H1 (cell line): ENCODE measurements around the gene SPEN.

Experiments
- CEBPB ChIP-seq: IDR thresholded peaks from 2 replicates; pipeline ENCODE4 v1.6.1; 2012; ENCODE audit warnings: low read depth, low read length
- JUN ChIP-seq: IDR thresholded peaks from 2 replicates; pipeline ENCODE4 v1.6.1; 2011; ENCODE audit warnings: low read depth, mild to moderate bottlenecking, improper control_type of control experiment, low read length
- TF ChIP-seq, protein P1 (sequence below), 3 experiments: IDR thresholded peaks; 1 replicate in 2 of 3; 2 replicates in 1 of 3; pipeline versions ENCODE4 v1.5.1 to v1.6.1; 2011; ENCODE audit warnings: low read length in 3 of 3, mild to moderate bottlenecking in 3 of 3, inconsistent platforms in 2 of 3, low read depth in 1 of 3, moderate library complexity in 1 of 3; ENCODE audit not compliant: insufficient read depth in 1 of 3; ENCODE audit errors: control extremely low read depth in 1 of 3
- TF ChIP-seq, protein P2 (sequence below): IDR thresholded peaks from 2 replicates; pipeline ENCODE4 v1.6.1; 2012; ENCODE audit warnings: inconsistent platforms

DNA sequence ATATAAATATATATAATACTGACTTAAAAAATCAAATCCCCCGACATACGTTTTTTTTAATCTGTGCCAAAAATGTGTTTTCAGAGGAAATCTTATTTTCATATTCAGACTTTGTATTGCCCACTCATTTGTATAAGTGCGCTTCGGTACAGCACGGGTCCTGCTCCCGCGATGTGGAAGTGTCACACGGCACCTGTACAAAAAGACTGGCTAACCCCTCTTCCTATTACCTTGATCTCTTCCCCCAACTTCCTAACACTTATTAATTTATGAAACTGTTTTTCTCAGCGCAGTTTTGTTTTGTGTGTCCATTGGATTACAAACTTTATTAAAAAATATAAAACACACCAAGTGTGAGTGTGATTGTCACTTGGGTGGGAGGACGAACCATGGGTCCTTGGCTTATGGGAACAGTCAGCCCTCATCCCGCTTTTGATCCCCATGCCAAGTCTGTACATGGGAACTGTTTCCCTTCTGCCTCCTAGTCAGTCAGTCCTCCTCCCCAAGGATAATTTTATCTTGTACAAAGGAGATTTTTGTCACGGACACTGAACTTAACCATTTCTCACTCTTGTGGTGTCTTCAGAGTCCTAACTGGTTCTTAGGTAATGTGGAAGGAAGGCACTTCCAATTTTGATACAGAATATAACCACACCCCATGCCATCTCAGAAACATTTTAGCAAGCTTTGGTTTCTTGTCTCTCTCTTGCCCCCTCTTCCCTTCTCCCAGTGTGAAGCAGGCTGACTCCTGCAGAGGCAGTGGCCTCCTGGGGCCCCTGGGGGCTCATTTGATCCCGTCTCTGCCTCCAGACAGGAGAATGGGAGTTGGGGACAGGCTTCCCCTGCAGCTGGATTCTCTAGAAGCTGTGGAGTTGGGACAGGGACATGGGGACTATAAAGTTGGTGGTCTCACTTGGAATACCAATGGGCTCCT lies 92.9 kb downstream of the SPEN start:
- TF ChIP-seq, protein P1, sequence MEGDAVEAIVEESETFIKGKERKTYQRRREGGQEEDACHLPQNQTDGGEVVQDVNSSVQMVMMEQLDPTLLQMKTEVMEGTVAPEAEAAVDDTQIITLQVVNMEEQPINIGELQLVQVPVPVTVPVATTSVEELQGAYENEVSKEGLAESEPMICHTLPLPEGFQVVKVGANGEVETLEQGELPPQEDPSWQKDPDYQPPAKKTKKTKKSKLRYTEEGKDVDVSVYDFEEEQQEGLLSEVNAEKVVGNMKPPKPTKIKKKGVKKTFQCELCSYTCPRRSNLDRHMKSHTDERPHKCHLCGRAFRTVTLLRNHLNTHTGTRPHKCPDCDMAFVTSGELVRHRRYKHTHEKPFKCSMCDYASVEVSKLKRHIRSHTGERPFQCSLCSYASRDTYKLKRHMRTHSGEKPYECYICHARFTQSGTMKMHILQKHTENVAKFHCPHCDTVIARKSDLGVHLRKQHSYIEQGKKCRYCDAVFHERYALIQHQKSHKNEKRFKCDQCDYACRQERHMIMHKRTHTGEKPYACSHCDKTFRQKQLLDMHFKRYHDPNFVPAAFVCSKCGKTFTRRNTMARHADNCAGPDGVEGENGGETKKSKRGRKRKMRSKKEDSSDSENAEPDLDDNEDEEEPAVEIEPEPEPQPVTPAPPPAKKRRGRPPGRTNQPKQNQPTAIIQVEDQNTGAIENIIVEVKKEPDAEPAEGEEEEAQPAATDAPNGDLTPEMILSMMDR (IDR thresholded peaks at IDR 0.05; ENCODE audit: control extremely low read depth in 1 of 3, insufficient read depth in 1 of 3, low read depth in 1 of 3, low read length in 3 of 3): no peak
- TF ChIP-seq, protein P2, sequence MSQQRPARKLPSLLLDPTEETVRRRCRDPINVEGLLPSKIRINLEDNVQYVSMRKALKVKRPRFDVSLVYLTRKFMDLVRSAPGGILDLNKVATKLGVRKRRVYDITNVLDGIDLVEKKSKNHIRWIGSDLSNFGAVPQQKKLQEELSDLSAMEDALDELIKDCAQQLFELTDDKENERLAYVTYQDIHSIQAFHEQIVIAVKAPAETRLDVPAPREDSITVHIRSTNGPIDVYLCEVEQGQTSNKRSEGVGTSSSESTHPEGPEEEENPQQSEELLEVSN: no peak
- TF ChIP-seq CEBPB (no peak), JUN (no peak)
